Fibroblast of peridontal ligament (primary cell): ENCODE measurements around the gene CNTNAP5.

Experiments
- DNase-seq: peaks from one replicate; pipeline ENCODE4 v3.0.0-alpha.2; 2010; ENCODE audit errors: extremely low read depth

CNTNAP5 gene

GRCh38 chr2:124623560-124623959 is 598.5 kb downstream of the CNTNAP5 start:
- DNase-seq, result no peak

- DNase-seq, result no peak
Measured at GRCh38 chr2:124625561-124625960, 600.5 kb downstream of the CNTNAP5 start.

GRCh38 chr2:124626993-124627392 is 601.9 kb downstream of the CNTNAP5 start:
- no peak for DNase-seq

- no peak for DNase-seq
Measured at GRCh38 chr2:124633812-124634211, 608.7 kb downstream of the CNTNAP5 start.

GRCh38 chr2:124639524-124639923 is 614.4 kb downstream of the CNTNAP5 start:
- no peak for DNase-seq

GRCh38 chr2:124640221-124640750 is 615.2 kb downstream of the CNTNAP5 start:
- DNase-seq, result no peak

DNA sequence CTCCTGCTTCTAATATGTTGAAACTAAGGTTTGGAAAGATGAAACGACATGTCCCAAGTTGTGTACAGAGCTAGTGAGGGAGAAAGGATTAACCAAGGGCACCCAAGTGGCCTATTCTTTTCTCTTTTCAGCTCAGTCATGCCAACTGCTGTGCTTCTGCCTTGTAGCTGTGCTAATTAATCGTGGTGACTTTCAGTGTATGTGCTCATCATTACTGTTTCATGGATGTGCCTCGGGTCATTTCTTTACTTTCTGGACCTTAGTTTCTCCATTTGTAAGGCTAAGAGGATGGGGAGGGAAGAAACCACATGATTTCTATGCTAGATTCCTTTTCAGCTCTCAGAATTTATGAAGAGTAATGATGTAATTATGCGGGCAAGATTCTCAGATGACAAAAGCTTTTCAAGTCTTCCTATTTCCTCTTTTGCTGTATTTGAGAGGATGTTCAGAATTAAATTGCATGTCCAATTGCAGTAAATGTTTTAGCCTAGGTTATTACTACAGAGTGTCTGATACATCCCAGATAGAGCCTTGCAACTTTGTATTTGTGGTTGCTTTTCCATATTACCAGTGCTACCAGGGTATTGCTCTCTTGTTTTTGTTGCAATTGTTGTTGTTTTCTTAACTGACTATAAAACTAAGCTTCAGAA is 621.2 kb downstream of the CNTNAP5 start:
- DNase-seq, result no peak

GRCh38 chr2:124647245-124647644 is 622.2 kb downstream of the CNTNAP5 start:
- no peak for DNase-seq

DNA sequence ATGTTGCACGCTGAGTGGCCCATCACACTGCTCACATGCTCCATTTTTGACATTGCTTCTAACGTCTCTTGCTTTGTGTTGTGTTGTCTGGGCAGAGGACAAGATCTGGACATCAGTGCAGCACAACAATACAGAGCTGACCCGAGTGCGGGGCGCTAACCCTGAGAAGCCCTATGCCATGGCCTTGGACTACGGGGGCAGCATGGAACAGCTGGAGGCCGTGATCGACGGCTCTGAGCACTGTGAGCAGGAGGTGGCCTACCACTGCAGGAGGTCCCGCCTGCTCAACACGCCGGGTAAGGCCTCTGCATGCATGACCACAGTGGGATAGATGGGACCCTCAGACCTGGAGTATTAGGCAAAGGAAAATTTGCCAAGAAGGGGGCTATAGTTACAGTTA is 622.6 kb downstream of the CNTNAP5 start:
- DNase-seq, result no peak

DNA sequence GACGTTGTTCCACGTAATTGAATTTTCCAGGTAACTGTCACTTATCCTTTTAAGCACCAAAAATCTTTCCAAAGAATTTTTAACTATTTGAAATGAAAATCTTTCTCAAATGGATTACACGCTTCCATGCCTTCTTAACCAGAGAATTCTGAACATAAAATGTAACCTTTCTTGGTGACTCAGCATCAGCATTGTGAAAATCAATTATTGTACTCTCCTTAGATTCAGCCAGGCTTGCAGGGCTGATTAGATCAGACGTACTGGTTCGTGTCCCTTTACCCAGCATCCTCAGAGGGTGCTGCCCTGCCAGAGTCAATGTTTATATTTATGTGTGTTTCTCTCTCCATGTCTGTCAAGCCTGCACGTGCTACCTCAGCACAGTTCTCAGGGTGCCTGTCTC is 623.9 kb downstream of the CNTNAP5 start:
- DNase-seq, result no peak

- DNase-seq, result no peak
Measured at GRCh38 chr2:124652099-124652498, 627.0 kb downstream of the CNTNAP5 start.

- no peak for DNase-seq
Measured at GRCh38 chr2:124658373-124658772, 633.3 kb downstream of the CNTNAP5 start.

- no peak for DNase-seq
Measured at GRCh38 chr2:124661558-124661957, 636.5 kb downstream of the CNTNAP5 start.

DNA sequence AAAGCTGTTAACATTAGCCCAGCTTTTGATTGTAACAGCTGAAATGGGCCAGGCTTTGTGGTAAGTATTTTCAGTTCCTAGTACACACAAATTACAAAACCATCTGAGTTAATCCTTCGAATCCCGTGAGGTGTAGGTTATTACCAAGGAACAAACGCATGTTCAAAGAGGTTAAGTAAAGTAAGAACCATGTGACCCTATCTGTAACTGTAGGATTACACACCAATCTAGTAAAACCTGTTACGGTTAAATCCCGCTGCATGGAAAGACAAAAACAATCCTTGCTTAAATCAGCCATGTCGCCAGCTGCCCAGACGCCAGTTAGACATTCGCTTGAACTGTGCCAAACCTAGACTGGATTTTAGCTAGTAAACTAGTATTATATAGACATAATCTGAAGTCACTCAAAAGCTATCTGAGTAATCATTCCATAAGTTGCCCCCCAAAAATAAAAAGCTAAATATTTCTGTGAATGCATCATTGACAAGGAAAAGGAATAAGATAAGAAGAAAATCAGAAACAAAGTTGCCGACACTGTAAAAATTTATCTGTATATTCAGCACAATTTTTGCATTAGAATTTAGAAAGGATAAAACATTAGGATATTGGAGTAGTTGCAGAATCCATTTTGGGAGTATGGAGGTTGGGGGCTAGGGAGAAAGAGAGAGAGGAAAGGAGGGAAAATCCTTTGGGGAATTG is 638.0 kb downstream of the CNTNAP5 start:
- DNase-seq, result no peak

DNA sequence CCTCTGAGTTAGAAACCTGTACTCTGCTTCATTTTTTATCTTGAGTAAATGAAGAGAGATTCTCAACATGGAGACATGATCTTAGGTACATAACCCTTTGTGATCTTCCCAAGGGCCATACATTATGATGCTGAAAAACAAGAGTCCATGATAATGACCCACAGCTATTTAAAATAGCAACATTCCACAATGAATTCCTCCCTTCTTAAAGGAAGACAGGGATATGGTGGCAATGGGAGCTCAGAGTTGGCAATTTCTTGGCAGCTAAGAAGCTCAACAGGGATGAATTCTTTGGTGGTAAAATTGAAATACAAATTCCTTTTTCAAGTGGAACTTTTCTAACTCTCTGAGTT is 638.5 kb downstream of the CNTNAP5 start:
- no peak for DNase-seq

DNA sequence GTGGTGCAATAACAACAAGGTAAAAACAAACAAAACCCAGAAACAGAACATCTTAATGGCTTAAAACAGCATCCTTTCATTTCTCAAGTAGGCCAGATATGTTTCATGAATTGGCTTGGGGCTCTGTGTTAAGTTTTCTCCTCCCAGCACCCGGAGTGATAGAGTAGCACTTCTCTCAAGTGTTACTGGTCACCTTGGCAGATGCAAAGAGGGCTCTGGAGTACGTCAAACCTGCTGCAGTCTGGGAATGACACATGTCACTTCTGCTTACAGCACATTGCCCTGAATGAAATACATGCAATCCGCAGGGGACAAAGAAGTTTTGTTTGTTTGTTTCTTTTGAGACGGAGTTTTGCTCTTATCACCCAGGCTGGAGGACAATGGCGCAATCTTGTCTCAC is 639.3 kb downstream of the CNTNAP5 start:
- no peak for DNase-seq

GRCh38 chr2:124666976-124667375 is 641.9 kb downstream of the CNTNAP5 start:
- DNase-seq, result no peak

- DNase-seq, result peak; percentile 8
Measured at GRCh38 chr2:124668161-124668560, 643.1 kb downstream of the CNTNAP5 start.

GRCh38 chr2:124670187-124670586 is 645.1 kb downstream of the CNTNAP5 start:
- DNase-seq, result no peak

GRCh38 chr2:124678043-124678442 is 653.0 kb downstream of the CNTNAP5 start:
- no peak for DNase-seq

DNA sequence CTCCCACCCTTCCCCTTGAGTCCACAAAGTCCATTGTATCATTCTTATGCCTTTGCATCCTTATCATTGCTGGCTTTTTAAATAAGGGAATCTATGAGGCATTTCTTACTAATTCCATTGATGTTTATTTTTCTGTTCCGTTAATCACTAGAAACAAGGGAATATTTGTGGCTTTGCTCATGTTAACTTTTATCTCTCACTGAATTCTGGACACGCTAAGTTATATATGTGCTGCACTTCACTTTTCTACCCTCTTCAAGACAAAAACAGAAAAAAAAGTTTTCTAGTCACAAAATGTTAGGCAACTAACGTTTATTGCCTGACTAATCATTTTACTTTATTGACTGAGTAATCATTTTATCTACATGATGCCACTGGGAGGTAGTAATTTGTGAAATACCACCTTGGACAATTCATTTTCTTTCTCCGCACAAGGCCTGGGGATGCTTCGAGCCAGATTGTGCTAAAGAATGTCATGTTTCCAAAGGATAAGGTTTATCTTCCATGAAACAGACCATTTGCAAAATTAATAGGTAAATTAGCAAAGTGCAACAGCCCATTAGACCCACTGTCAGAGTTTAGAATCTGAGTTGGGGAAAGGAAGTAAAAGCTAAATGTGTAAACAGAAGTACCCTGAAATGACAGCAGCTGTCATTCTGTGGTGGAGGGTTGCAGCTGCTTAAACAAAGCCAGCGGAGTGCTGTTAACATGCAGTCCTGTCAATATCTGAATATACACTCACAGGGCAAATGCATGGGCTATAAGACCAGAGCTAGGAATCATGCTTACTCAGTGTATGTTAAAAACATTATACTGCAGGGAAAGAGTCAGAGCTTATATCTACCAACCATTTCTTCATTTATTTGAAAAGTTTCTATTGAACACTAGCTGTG is 658.7 kb downstream of the CNTNAP5 start:
- DNase-seq, result no peak

GRCh38 chr2:124689348-124689747 is 664.3 kb downstream of the CNTNAP5 start:
- no peak for DNase-seq
